GM21381 (cell line): ENCODE results near the gene ABLIM2.

Experiments used
- ATAC-seq: cut with Tn5 transposase; IDR thresholded peaks from one replicate; pipeline ENCODE4 v1.9.1; 2021; ENCODE audit warnings: mild to moderate bottlenecking, moderate library complexity; ENCODE audit not compliant: unreplicated experiment

Gene ABLIM2

GRCh38 chr4:8123870-8124269 is 34.7 kb downstream of the ABLIM2 start:
- ATAC-seq, result no peak

GRCh38 chr4:8123389-8123788 is 35.2 kb downstream of the ABLIM2 start:
- ATAC-seq, result no peak

- ATAC-seq, result no peak
These were observed 35.9 kb downstream of the ABLIM2 start for GRCh38 chr4:8122746-8123145.

GRCh38 chr4:8121292-8122015 is 37.2 kb downstream of the ABLIM2 start:
- ATAC-seq, result no peak

GRCh38 chr4:8120501-8120900 is 38.1 kb downstream of the ABLIM2 start:
- no peak for ATAC-seq

GRCh38 chr4:8119877-8120276 is 38.7 kb downstream of the ABLIM2 start:
- ATAC-seq, result no peak

GRCh38 chr4:8118531-8118930 is 40.1 kb downstream of the ABLIM2 start:
- ATAC-seq, result no peak

GRCh38 chr4:8118035-8118434 is 40.6 kb downstream of the ABLIM2 start:
- ATAC-seq, result no peak

- ATAC-seq, result no peak
These were observed 41.3 kb downstream of the ABLIM2 start for GRCh38 chr4:8117278-8117682.

GRCh38 chr4:8115916-8116315 is 42.7 kb downstream of the ABLIM2 start:
- ATAC-seq, result no peak

GRCh38 chr4:8115203-8115520 is 43.5 kb downstream of the ABLIM2 start:
- no peak for ATAC-seq

GRCh38 chr4:8114456-8115202 is 44.0 kb downstream of the ABLIM2 start:
- no peak for ATAC-seq

GRCh38 chr4:8113611-8114377 is 44.8 kb downstream of the ABLIM2 start:
- no peak for ATAC-seq

- ATAC-seq, result no peak
These were observed 45.9 kb downstream of the ABLIM2 start for GRCh38 chr4:8112672-8113071.

- no peak for ATAC-seq
These were observed 46.5 kb downstream of the ABLIM2 start for GRCh38 chr4:8112036-8112576.

- no peak for ATAC-seq
These were observed 48.3 kb downstream of the ABLIM2 start for GRCh38 chr4:8110071-8110986.

GRCh38 chr4:8109406-8110065 is 49.1 kb downstream of the ABLIM2 start:
- no peak for ATAC-seq

- ATAC-seq, result no peak
These were observed 49.6 kb downstream of the ABLIM2 start for GRCh38 chr4:8108991-8109390.

- ATAC-seq, result no peak
These were observed 50.4 kb downstream of the ABLIM2 start for GRCh38 chr4:8108261-8108660.

- no peak for ATAC-seq
These were observed 51.4 kb downstream of the ABLIM2 start for GRCh38 chr4:8107146-8107657.
